Activated CD4-positive, CD25-positive, alpha-beta regulatory T cell treated with anti-CD3 and anti-CD28 coated beads, Interleukin-2, amount 50 U/mL, for 24 hours (primary cell): ENCODE data around the gene MYBPHL.

Experiments used
- ATAC-seq, 2 donors: fragments of 150-1000 bp; cut with Tn5 transposase; one replicate each; pipeline ENCODE4 v1.10.0; 2021; ENCODE audit warnings: mild to moderate bottlenecking in 1 of 2, moderate library complexity in 1 of 2

MYBPHL gene

GRCh38 chr1:109263234-109263596 lies 43.6 kb downstream of the MYBPHL start:
- peak; percentile 4 to 22 for ATAC-seq

- no peak for ATAC-seq
Observed at GRCh38 chr1:109262231-109263055, 44.4 kb downstream of the MYBPHL start.

- ATAC-seq: no peak
Observed at GRCh38 chr1:109261578-109261977, 45.2 kb downstream of the MYBPHL start.

- ATAC-seq: no peak
Observed at GRCh38 chr1:109261006-109261405, 45.8 kb downstream of the MYBPHL start.

- no peak for ATAC-seq
Observed at GRCh38 chr1:109259674-109260557, 46.9 kb downstream of the MYBPHL start.

GRCh38 chr1:109258481-109259466 lies 48.0 kb downstream of the MYBPHL start:
- ATAC-seq: no peak

GRCh38 chr1:109257682-109258421 lies 49.0 kb downstream of the MYBPHL start:
- no peak for ATAC-seq

GRCh38 chr1:109256971-109257681 lies 49.7 kb downstream of the MYBPHL start:
- no peak for ATAC-seq

GRCh38 chr1:109256085-109256484 lies 50.7 kb downstream of the MYBPHL start:
- ATAC-seq: no peak

GRCh38 chr1:109255678-109256077 lies 51.1 kb downstream of the MYBPHL start:
- ATAC-seq: no peak

- ATAC-seq: no peak
Observed at GRCh38 chr1:109255097-109255651, 51.6 kb downstream of the MYBPHL start.

- no peak for ATAC-seq
Observed at GRCh38 chr1:109254621-109255096, 52.2 kb downstream of the MYBPHL start.

GRCh38 chr1:109253803-109254620 lies 52.8 kb downstream of the MYBPHL start:
- no peak for ATAC-seq

- no peak for ATAC-seq
Observed at GRCh38 chr1:109252893-109253802, 53.7 kb downstream of the MYBPHL start.

- ATAC-seq: no peak
Observed at GRCh38 chr1:109252167-109252892, 54.5 kb downstream of the MYBPHL start.

- no peak for ATAC-seq
Observed at GRCh38 chr1:109251277-109252166, 55.3 kb downstream of the MYBPHL start.
